ENCODE measurements around the gene ELAVL1. TPM values are rescaled to one million over a fixed set of nuclear protein-coding genes. Genes with fewer than 3 reads are reported as not detected.

Gene ELAVL1
- total RNA-seq, 4 donors from 2014 or later = 14.1 to 71.7 (median 39.3) TPM

GRCh38 chr19:7986321-7987113, 18.9 kb downstream of the ELAVL1 start:
- Histone ChIP-seq H3K4me1 (no peaks in the 10 kb centered on the region), H3K27ac (peak overlapping the region in 1 of 2 donors; percentile 35), H3K27me3 (no peaks in the 10 kb centered on the region), H3K36me3 (no peaks in the 10 kb centered on the region), H3K4me3 (no peak overlapping the region), H3K9me3 (no peaks in the 10 kb centered on the region)
- intact Hi-C loops (cut with DNase I; ENCODE audit: low total_unique reads) = no loop called here
- no peak for TF ChIP-seq POLR2A (IDR thresholded peaks at IDR 0.05)
- no peak for TF ChIP-seq CTCF (IDR thresholded peaks at IDR 0.05)
- no peak for DNase-seq

DNA sequence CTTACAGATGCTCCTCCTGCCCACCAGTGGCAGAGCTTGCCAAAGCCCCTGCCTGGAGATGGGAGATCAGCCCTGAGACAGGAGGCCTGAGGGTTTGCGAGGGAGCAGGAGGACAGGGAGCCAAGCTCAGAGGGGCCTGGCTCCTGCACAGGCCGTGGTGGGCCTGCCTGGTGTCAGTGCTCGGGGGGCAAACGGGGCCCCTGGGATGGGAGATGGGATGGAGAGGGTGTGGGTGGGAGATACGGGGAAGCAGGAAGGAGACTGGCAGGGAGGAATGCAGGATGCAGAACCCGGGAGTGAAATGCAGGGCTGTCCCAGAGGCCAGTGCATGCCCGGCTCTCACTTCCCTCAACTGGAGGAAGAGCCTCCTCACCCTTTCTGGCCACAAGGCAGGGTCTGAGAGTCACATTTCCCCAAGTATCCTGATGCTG, 19.9 kb downstream of the ELAVL1 start:
- no peaks in the 10 kb centered on the region for H3K9me3 ChIP-seq
- no peaks in the 10 kb centered on the region for H3K36me3 ChIP-seq
- no peak overlapping the region for H3K27ac ChIP-seq
- intact Hi-C loops (cut with DNase I; ENCODE audit: low total_unique reads) = no loop called here
- no peaks in the 10 kb centered on the region for H3K27me3 ChIP-seq
- DNase-seq = no peak
- no peak overlapping the region for H3K4me3 ChIP-seq
- TF ChIP-seq CTCF (IDR thresholded peaks at IDR 0.05) (no peak), POLR2A (IDR thresholded peaks at IDR 0.05) (no peak)
- H3K4me1 ChIP-seq = no peaks in the 10 kb centered on the region

GRCh38 chr19:7983995-7984837, 21.2 kb downstream of the ELAVL1 start:
- H3K4me1 ChIP-seq = no peaks in the 10 kb centered on the region
- no peak overlapping the region for H3K4me3 ChIP-seq
- H3K27me3 ChIP-seq = no peaks in the 10 kb centered on the region
- no peak for DNase-seq
- intact Hi-C loops (cut with DNase I; ENCODE audit: low total_unique reads) = no loop called here
- no peaks in the 10 kb centered on the region for H3K9me3 ChIP-seq
- H3K36me3 ChIP-seq = no peaks in the 10 kb centered on the region
- H3K27ac ChIP-seq = peak overlapping the region in 1 of 2 donors; percentile 19
- TF ChIP-seq CTCF (IDR thresholded peaks at IDR 0.05) (no peak), POLR2A (IDR thresholded peaks at IDR 0.05) (no peak)

DNA sequence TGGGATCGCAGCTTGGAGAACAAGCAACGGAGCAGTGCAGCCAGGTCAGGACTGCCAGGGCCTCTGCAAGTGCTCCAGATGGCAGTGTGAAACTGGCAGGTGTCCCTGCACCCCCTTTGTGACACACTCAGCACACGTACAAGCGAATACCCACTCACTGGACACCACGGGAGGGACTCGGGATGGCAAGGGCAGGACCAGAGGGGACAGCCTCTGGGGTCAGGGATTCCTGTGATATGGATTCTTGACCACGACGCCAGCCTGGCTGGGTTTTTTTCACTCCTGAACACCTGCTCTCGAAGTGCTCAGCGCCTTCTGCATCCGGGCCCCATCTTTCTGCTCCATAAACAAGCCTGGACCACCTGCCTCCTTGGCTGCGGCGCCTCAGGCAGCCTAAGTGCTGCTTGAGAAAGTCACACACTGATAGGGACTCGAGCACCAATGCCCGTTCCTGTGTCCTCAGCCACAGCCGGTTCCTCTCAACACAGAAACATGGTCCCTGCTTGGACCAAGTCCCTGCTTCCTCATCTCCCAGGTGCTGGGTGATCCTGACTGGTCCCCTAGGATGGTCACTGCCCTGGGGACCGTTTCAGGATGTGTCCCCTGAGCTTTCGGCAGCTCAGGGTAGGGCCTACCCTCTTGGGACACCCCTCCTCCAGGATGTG, 22.0 kb downstream of the ELAVL1 start:
- Histone ChIP-seq H3K27ac (peak overlapping the region; percentile 19 to 28), H3K4me1 (no peaks in the 10 kb centered on the region), H3K27me3 (no peaks in the 10 kb centered on the region), H3K36me3 (no peaks in the 10 kb centered on the region), H3K4me3 (no peak overlapping the region), H3K9me3 (no peaks in the 10 kb centered on the region)
- intact Hi-C loops (cut with DNase I; ENCODE audit: low total_unique reads) = no loop called here
- DNase-seq = no peak
- TF ChIP-seq CTCF (IDR thresholded peaks at IDR 0.05) (no peak), POLR2A (IDR thresholded peaks at IDR 0.05) (no peak)
